Stomach (tissue), 9 donors: ENCODE results near the gene PLXND1. TPM values are rescaled to one million over a fixed set of nuclear protein-coding genes. Genes with fewer than 3 reads are reported as not detected.
"Not testable (repeated sequence)": the region's sequence is repeated elsewhere in the genome, so short reads cannot be mapped to it uniquely, and the experiment has no call there.

Experiments
- DNase-seq, 2 donors: peaks; one replicate each; pipeline versions ENCODE4 v3.0.0 to v3.0.0-alpha.2; 2013 to 2019
- H3K27ac ChIP-seq, 5 donors: fragments of 200-600 bp in 4 of 5; sonication (generic) in 4 of 5; one replicate each; pipeline ENCODE4 v1.5.1; 2013 to 2019; ENCODE audit warnings: mild to moderate bottlenecking in 1 of 5, moderate library complexity in 1 of 5
- H3K27me3 ChIP-seq, 3 donors: fragments of 200-600 bp; sonication (generic); one replicate each; pipeline ENCODE4 v1.5.1; 2017 to 2019; ENCODE audit warnings: mixed run types in 1 of 3
- H3K36me3 ChIP-seq, 4 donors: fragments of 200-600 bp; sonication (generic); 1 replicate in 3 of 4; 2 replicates in 1 of 4; pipeline ENCODE4 v1.5.1; 2016 to 2019
- H3K4me1 ChIP-seq, 4 donors: fragments of 200-600 bp; sonication (generic); one replicate each; pipeline ENCODE4 v1.5.1; 2016 to 2019
- H3K4me3 ChIP-seq, 4 donors: fragments of 200-600 bp; sonication (generic) in 3 of 4; one replicate each; pipeline ENCODE4 v1.5.1; 2016 to 2019; ENCODE audit warnings: mild to moderate bottlenecking in 1 of 4
- H3K9me3 ChIP-seq, 4 donors: fragments of 200-600 bp; sonication (generic); one replicate each; pipeline ENCODE4 v1.5.1; 2016 to 2019
- EP300 ChIP-seq: sonication (generic); formaldehyde crosslinking; IDR thresholded peaks from one replicate; pipeline ENCODE4 v1.6.1; 2017; ENCODE audit warnings: antibody characterized with exemption
- POLR2A ChIP-seq, 4 donors: fragments of 450-650 bp; IDR thresholded peaks; one replicate each; pipeline ENCODE4 v1.6.1; 2016; ENCODE audit warnings: antibody characterized with exemption in 4 of 4, control low read depth in 2 of 4, mild to moderate bottlenecking in 1 of 4, moderate library complexity in 1 of 4
- POLR2AphosphoS5 ChIP-seq, 3 donors: sonication (generic); formaldehyde crosslinking; IDR thresholded peaks; one replicate each; pipeline ENCODE4 v1.6.1; 2016; ENCODE audit warnings: antibody characterized with exemption in 3 of 3
- WGBS, 5 donors: extraction: QIAGEN DNeasy Blood & Tissue Kit in 3 of 5; methylation state at CpG; one replicate each; pipeline versions ENCODE4 v1.1.5 to v1.1.7; 2013 to 2018; 5-methylcytosine and 5-hydroxymethylcytosine counted together
- intact Hi-C: fragments of 100-400 bp; cut with DNase I; formaldehyde crosslinking; loops from one replicate; pipeline ENCODE4 v1.15.1; 2023; ENCODE audit warnings: low total_unique reads
- polyA plus RNA-seq, 3 donors: library from polyadenylated mRNA; stranded (reverse); fragments of 200-250 nt; gene quantifications; one replicate each; pipeline ENCODE4 v1.2.3, GENCODE V29; 2013
- total RNA-seq, 5 donors: library from RNA; depleted of rRNA; stranded (reverse); fragments of >200 nt; gene quantifications; one replicate each; pipeline versions ENCODE4 v1.1.0 to v1.2.3, GENCODE V29; 2014 to 2016
- TF ChIP-seq, protein P1 (sequence below), 7 experiments: fragments of 450-650 bp in 4 of 7; fragments of 200-600 bp in 3 of 7; sonication (generic) in 3 of 7; IDR thresholded peaks; one replicate each; pipeline ENCODE4 v1.5.1; 2016 to 2019; ENCODE audit warnings: antibody characterized with exemption in 7 of 7, control low read depth in 2 of 7, mild to moderate bottlenecking in 1 of 7
- donor health status: healthy with polysubstance abuse.
- donor health status: Bipolar disorder and iron deficiency.
- donor health status: healthy.

PLXND1 gene
- total and polyA plus RNA-seq, 8 donors = 22.6 to 251 (median 58.6) TPM

DNA sequence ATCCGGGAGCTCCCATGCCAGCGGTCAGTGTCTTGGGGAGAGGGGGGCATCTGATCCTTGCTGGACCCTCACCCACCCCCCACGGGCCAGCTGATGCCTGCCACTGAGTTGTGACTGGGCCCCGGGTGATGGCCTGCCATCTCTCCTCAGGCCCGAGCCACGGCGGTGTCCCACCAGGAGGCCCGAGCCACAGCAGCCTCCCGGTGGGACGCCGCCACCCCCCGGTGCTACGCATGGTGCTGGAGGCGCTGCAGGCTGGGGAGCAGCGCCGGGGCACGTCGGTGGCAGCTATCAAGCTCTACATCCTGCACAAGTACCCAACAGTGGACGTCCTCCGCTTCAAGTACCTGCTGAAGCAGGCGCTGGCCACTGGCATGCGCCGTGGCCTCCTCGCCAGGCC is 59.2 kb downstream of the PLXND1 start:
- Histone ChIP-seq H3K27me3 (no peaks in the 10 kb centered on the region), H3K4me1 (no peaks in the 10 kb centered on the region), H3K9me3 (no peaks in the 10 kb centered on the region), H3K36me3 (no peaks in the 10 kb centered on the region), H3K27ac (no peak overlapping the region), H3K4me3 (no peak overlapping the region)
- 92 to 96% (median 94%) methylated on average over 11 to 24 of the region's 24 CpGs for WGBS, 5 donors
- intact Hi-C loops = no loop called here
- DNase-seq = no peak
- TF ChIP-seq, protein P1, sequence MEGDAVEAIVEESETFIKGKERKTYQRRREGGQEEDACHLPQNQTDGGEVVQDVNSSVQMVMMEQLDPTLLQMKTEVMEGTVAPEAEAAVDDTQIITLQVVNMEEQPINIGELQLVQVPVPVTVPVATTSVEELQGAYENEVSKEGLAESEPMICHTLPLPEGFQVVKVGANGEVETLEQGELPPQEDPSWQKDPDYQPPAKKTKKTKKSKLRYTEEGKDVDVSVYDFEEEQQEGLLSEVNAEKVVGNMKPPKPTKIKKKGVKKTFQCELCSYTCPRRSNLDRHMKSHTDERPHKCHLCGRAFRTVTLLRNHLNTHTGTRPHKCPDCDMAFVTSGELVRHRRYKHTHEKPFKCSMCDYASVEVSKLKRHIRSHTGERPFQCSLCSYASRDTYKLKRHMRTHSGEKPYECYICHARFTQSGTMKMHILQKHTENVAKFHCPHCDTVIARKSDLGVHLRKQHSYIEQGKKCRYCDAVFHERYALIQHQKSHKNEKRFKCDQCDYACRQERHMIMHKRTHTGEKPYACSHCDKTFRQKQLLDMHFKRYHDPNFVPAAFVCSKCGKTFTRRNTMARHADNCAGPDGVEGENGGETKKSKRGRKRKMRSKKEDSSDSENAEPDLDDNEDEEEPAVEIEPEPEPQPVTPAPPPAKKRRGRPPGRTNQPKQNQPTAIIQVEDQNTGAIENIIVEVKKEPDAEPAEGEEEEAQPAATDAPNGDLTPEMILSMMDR (IDR thresholded peaks at IDR 0.05) = no peak

DNA sequence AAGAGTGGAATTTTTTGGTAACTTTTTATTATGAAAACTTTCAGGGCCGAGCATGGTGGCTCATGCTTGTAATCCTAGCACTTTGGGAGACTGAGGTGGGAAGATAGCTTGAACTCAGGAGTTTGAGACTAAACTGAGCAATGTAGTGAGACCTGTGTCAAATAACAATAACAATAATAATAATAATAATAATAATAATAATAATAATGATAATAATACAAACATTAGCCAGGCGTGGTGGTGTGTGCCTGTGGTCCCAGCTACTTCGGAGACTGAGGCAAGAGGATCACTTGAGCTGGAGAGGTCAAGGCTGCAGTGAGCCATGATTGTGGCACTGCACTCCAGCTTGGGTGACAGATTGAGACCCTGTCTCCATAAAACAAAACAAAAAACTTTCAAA is 60.5 kb downstream of the PLXND1 start:
- WGBS, 5 donors = 87 to 92% (median 90%) methylated on average over 3 of the region's 3 CpGs
- DNase-seq, H3K36me3 ChIP-seq, H3K4me3 ChIP-seq, H3K27me3 ChIP-seq, H3K27ac ChIP-seq, intact Hi-C loops, H3K4me1 ChIP-seq, H3K9me3 ChIP-seq: not testable (repeated sequence)

DNA sequence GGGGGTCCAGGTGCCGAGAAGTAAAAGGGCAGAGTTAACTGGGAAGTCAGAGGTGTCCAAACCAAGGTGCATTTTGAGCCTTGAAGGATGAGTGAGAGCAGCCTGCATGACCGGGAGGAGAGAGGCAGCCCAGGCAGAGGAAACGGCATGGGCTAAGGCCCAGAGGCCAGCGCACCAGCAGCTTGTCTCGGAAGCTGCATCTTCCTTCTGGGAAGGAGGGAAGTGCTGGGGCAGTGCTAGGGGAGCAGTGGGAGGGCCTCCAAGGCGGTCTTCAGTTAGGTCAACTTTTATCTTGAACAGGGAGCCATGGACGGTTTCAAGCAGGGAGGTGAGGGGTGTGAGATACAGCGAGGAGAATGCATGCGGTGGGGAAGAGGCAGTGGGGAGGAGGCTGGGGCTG is 62.5 kb downstream of the PLXND1 start:
- no peak overlapping the region for H3K4me3 ChIP-seq
- DNase-seq = no peak
- 83 to 89% (median 86%) methylated on average over 9 of the region's 9 CpGs for WGBS, 5 donors
- intact Hi-C loops = no loop called here
- TF ChIP-seq POLR2AphosphoS5 (IDR thresholded peaks at IDR 0.05) (no peak), POLR2A (IDR thresholded peaks at IDR 0.05) (no peak), EP300 (no peak)
- TF ChIP-seq, protein P1 (IDR thresholded peaks at IDR 0.05) = no peak
- no peak overlapping the region for H3K27ac ChIP-seq
- H3K36me3 ChIP-seq = no peaks in the 10 kb centered on the region
- H3K9me3 ChIP-seq = no peaks in the 10 kb centered on the region
- H3K27me3 ChIP-seq = no peaks in the 10 kb centered on the region
- H3K4me1 ChIP-seq = no peaks in the 10 kb centered on the region

DNA sequence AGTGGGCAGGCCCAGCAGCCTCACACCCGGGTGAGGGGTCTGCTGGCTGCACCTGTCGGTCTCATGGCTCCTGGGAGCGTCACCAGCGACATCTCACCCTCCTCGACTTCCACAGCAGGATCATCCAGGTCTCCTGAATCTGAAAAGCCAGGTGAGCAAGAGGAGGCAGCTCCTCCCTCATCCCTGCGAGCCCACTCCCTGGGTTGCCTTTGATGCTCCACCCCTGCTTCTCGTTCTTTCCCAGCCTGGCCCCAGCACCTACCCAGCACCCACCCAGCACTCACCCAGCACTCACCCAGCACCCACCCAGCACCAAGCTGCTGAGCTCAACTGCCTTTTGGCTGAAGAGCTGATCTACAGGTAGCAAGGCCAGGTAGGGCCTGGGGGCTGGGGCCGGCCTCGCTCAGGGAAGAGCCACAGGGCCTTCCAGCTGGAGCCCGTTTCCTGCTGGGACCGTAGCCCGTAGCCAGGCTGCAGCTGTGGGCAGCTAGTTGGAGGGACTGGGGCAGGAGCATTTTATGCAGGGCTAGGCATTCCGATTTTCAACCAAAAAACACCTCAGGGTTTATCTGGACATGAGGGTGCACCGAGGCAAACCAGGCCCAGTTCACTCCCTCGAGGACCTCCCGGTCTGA is 63.2 kb downstream of the PLXND1 start, which contains the start of gene H1-8:
TSS of gene H1-8 (plus strand) at position 20 of the 635 bp plus-strand sequence. CDS start at position 64, 44 bp downstream.
- WGBS, 5 donors = 83 to 88% (median 84%) methylated on average over 8 to 16 of the region's 16 CpGs
- TF ChIP-seq POLR2AphosphoS5 (IDR thresholded peaks at IDR 0.05) (no peak), EP300 (no peak), POLR2A (IDR thresholded peaks at IDR 0.05) (no peak)
- TF ChIP-seq, protein P1 (IDR thresholded peaks at IDR 0.05) = no peak
- Histone ChIP-seq H3K27me3 (no peaks in the 10 kb centered on the region), H3K4me3 (no peak within 1 kb of the TSS), H3K27ac (no peak within 1 kb of the TSS), H3K4me1 (no peaks in the 10 kb centered on the region), H3K9me3 (no peaks in the 10 kb centered on the region), H3K36me3 (no peaks in the 10 kb centered on the region)
- intact Hi-C loops = no loop called here
- no peak for DNase-seq

DNA sequence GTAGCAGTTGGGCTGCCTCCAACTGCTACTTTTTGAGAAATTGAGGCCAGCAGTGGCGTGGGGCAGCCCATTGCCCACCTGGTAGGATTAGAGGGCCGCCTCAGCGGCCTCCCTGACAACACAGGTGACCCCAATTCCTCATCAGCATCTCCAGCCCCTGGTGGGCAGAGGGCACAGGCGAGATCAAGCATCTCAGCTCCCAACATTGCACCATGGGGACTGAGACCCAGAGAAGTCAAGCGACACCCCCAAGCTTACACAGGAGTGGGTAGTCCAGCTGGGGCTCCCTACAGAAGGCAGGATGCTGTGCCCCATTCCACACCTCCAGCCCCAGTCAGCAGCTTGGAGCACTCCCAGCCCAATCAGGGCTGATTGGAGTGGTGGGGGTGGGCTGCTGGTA is 63.7 kb downstream of the PLXND1 start:
- whole genome bisulfite sequencing, 5 donors = 86 to 100% (median 94%) methylated on average over 3 to 5 of the region's 5 CpGs
- TF ChIP-seq EP300 (no peak), POLR2AphosphoS5 (IDR thresholded peaks at IDR 0.05) (no peak), POLR2A (IDR thresholded peaks at IDR 0.05) (no peak)
- TF ChIP-seq, protein P1 (IDR thresholded peaks at IDR 0.05) = no peak
- no peaks in the 10 kb centered on the region for H3K9me3 ChIP-seq

More for the DNA sequence above, 63.7 kb downstream of the PLXND1 start:
- H3K4me3 ChIP-seq = no peak overlapping the region
- H3K27me3 ChIP-seq = no peaks in the 10 kb centered on the region
- H3K27ac ChIP-seq = no peak overlapping the region
- H3K36me3 ChIP-seq = no peaks in the 10 kb centered on the region
- H3K4me1 ChIP-seq = no peaks in the 10 kb centered on the region
- no peak for DNase-seq
- intact Hi-C loops = no loop called here
